HG03060 (cell line): ENCODE results near the gene ARFRP1.

Source experiments
- ATAC-seq: cut with Tn5 transposase; IDR thresholded peaks from one replicate; pipeline ENCODE4 v1.9.1; 2021; ENCODE audit warnings: low read depth, moderate number of reproducible peaks; ENCODE audit not compliant: unreplicated experiment

Gene ARFRP1

GRCh38 chr20:63703471-63703975, 4.3 kb downstream of the ARFRP1 start:
- no peak for ATAC-seq

GRCh38 chr20:63702751-63703470, 4.9 kb downstream of the ARFRP1 start:
- no peak for ATAC-seq

GRCh38 chr20:63702036-63702665, 5.6 kb downstream of the ARFRP1 start:
- ATAC-seq: no peak

- ATAC-seq: no peak
Measured at GRCh38 chr20:63701329-63702035, 6.3 kb downstream of the ARFRP1 start.

- no peak for ATAC-seq
Measured at GRCh38 chr20:63701051-63701328, 6.8 kb downstream of the ARFRP1 start.

GRCh38 chr20:63700199-63701050, 7.4 kb downstream of the ARFRP1 start:
- no peak for ATAC-seq

GRCh38 chr20:63699466-63700198, 8.1 kb downstream of the ARFRP1 start:
- ATAC-seq: no peak

- no peak for ATAC-seq
Measured at GRCh38 chr20:63698739-63699465, 8.9 kb downstream of the ARFRP1 start.

GRCh38 chr20:63697868-63698545, 9.8 kb downstream of the ARFRP1 start:
- no peak for ATAC-seq

- ATAC-seq: no peak
Measured at GRCh38 chr20:63697357-63697867, 10.4 kb downstream of the ARFRP1 start.

- no peak for ATAC-seq
Measured at GRCh38 chr20:63696628-63697356, 11.0 kb downstream of the ARFRP1 start, which contains the start of gene TNFRSF6B. TNFRSF6B (plus strand) TSS chr20:63696652; CDS start chr20:63696768, 116 bp downstream.

- ATAC-seq: no peak
Measured at GRCh38 chr20:63696306-63696627, 11.5 kb downstream of the ARFRP1 start.

GRCh38 chr20:63695424-63696305, 12.1 kb downstream of the ARFRP1 start:
- ATAC-seq: no peak

GRCh38 chr20:63694584-63695423, 13.0 kb downstream of the ARFRP1 start:
- no peak for ATAC-seq

GRCh38 chr20:63693733-63694583, 13.8 kb downstream of the ARFRP1 start:
- ATAC-seq: no peak
